SK-N-SH (cell line): Measurements from ENCODE around the gene CNEP1R1.

Experiments used
- CHD2 ChIP-seq: fragments of 150-350 bp; IDR thresholded peaks from 2 replicates; pipeline ENCODE4 v1.6.1; 2018; ENCODE audit warnings: low read length; ENCODE audit not compliant: partially characterized antibody
- EP300 ChIP-seq, 2 experiments: IDR thresholded peaks; 2 replicates each; pipeline versions ENCODE4 v1.4.0 to v1.6.1; 2012; ENCODE audit warnings: borderline replicate concordance in 1 of 2, low read depth in 1 of 2, low read length in 1 of 2
- POLR2AphosphoS5 ChIP-seq: IDR thresholded peaks from 2 replicates; pipeline ENCODE4 v1.6.1; 2012; ENCODE audit warnings: low read depth, low read length
- TF ChIP-seq, protein P1 (sequence below): fragments of 200-600 bp; sonication (generic); IDR thresholded peaks from 2 replicates; pipeline ENCODE4 v1.6.1; 2017; ENCODE audit warnings: antibody characterized with exemption, mild to moderate bottlenecking, moderate library complexity
- TF ChIP-seq, protein P2 (sequence below): IDR thresholded peaks from 2 replicates; pipeline ENCODE4 v1.4.0; 2012; ENCODE audit warnings: low read depth, borderline replicate concordance

DNA sequence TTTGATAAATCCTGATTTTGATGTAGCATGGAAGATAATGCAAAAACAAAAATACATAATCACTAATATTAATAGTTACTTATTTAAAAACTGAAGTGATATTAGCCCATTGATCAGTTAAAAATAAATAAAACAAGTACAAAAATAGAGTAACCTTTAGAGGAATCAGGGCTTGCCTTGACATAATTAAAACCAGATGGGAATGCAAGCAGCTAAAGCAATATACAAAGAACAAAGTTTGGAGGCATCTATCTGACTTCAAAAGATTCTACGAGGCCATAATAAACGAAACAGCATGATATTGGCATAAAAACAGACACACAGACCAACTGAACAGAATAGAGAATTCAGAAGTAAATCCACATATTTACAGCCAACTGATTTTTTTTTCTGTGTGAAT is 25.8 kb downstream of the CNEP1R1 start:
- TF ChIP-seq CHD2 (no peak), POLR2AphosphoS5 (no peak), EP300 (IDR thresholded peaks at IDR 0.05; ENCODE audit: borderline replicate concordance in 1 of 2, low read depth in 1 of 2, low read length in 1 of 2) (no peak)
- TF ChIP-seq, protein P1, sequence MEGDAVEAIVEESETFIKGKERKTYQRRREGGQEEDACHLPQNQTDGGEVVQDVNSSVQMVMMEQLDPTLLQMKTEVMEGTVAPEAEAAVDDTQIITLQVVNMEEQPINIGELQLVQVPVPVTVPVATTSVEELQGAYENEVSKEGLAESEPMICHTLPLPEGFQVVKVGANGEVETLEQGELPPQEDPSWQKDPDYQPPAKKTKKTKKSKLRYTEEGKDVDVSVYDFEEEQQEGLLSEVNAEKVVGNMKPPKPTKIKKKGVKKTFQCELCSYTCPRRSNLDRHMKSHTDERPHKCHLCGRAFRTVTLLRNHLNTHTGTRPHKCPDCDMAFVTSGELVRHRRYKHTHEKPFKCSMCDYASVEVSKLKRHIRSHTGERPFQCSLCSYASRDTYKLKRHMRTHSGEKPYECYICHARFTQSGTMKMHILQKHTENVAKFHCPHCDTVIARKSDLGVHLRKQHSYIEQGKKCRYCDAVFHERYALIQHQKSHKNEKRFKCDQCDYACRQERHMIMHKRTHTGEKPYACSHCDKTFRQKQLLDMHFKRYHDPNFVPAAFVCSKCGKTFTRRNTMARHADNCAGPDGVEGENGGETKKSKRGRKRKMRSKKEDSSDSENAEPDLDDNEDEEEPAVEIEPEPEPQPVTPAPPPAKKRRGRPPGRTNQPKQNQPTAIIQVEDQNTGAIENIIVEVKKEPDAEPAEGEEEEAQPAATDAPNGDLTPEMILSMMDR = no peak
- TF ChIP-seq, protein P2, sequence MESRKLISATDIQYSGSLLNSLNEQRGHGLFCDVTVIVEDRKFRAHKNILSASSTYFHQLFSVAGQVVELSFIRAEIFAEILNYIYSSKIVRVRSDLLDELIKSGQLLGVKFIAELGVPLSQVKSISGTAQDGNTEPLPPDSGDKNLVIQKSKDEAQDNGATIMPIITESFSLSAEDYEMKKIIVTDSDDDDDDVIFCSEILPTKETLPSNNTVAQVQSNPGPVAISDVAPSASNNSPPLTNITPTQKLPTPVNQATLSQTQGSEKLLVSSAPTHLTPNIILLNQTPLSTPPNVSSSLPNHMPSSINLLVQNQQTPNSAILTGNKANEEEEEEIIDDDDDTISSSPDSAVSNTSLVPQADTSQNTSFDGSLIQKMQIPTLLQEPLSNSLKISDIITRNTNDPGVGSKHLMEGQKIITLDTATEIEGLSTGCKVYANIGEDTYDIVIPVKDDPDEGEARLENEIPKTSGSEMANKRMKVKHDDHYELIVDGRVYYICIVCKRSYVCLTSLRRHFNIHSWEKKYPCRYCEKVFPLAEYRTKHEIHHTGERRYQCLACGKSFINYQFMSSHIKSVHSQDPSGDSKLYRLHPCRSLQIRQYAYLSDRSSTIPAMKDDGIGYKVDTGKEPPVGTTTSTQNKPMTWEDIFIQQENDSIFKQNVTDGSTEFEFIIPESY = no peak
